GM21717 (cell line): Measurements from ENCODE around the gene SPAG17.
"Not testable (repeated sequence)": the region's sequence is repeated elsewhere in the genome, so short reads cannot be mapped to it uniquely, and the experiment has no call there.

Source experiments
- ATAC-seq: cut with Tn5 transposase; IDR thresholded peaks from one replicate; pipeline ENCODE4 v1.9.1; 2021; ENCODE audit warnings: mild to moderate bottlenecking, moderate library complexity; ENCODE audit not compliant: unreplicated experiment

SPAG17 gene

DNA sequence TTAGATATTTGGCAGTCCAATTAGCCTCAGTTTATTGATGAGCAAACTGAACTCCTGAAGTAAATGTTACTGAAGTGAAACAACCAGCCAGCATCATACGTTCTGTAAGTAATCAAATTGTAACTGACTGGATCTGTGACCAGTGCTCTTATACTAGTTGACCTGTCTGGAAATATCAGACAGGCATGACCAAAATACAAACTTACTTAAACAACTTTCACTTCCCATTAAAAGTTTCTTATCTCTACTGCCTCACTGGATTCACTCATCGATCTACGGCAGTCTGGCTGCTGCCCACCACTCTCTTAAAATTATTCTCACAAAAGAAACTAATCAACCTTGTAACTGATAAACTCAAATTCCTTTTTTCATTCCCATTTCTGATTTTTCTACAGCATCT is 199.1 kb downstream of the SPAG17 start:
- ATAC-seq: peak; percentile 61

DNA sequence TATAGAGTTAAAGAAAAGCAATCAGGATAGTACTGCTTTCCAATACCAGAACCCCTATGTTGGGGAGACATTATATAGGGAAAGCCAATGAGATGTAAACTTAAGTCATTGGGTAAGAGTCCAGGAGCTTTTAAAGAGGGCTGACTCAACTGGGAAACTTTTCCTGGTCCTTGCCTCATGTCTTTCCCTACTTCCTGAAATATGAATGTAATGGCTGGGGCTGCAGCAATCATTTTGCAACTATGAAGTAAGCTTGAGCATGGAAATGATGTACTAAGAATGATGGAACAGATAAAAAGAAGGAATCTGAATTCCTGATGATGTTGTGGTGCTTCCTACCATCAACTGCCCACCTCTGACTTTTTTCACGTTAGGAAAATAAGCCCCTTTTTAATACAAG is 199.8 kb downstream of the SPAG17 start:
- ATAC-seq: no peak

DNA sequence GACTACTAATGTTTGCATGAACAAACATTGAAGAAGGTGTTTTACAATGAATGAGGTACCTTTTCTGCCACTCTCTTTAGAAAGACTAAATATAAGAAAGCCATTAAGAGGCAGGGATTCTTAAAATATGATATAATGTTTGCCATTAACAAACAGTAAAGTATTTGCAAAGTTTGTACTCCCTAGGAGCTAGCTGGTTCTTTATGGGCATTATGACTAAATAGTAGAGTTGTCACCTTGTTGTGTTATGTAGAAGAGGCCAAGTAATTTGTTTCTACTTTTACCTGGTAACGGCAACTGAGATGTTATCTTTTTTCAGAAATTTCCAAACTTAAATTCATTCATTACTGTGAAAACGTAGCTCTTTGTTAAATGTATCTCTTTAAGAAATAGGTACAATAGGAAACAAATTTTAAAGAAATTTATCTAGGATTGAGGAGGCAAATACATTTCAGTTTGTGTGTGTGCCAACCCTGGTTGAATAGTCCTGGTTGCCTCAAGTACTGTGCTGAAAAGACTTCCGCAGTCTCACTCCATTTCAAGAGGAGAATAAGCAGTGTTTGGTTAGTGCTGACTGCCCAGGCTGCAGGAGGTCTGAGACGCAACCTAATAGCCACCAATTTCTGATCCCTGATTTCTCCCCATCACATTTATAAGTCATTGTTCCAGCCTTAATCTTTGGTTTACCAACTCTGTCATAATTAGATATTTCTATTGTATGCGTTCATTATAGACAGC is 203.4 kb downstream of the SPAG17 start:
- no peak for ATAC-seq

DNA sequence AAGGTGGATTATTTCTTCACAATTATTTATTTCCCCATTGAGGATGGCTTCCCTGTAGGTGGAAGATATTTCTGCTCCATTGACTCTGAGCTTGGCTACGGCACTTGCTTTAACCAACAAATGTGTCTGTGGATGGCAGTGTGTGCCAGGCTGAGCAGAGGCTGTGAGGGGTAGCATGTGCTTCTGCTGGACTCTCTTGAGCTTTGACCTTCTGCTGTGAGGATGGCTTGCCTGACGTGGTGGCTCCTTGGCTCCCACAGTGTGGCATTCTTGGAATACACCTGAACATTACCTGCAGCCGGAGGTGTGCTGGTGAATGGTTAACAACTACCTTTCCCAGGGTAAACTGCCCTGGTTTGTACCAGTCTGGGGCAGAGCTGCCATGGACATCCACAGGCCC is 208.6 kb downstream of the SPAG17 start:
- no peak for ATAC-seq

DNA sequence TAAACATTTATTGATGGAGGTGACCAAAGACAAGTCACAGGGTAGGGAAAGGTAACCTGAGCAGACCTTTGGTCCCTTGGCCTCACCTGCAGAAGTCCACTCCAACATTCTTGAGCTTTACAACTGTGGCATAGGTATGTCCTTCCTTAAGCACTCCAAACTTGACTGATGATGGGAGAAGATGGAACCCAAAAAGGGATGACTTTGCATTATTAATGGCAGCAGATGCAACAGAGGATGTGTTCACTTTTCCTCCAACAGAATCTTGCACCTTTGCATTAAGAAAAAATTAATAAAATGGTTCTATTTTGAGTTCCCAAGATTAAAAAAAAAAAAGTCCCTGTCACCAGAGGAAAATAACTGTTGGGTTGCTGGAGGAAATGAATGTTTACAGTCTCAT is 213.3 kb downstream of the SPAG17 start:
- no peak for ATAC-seq

DNA sequence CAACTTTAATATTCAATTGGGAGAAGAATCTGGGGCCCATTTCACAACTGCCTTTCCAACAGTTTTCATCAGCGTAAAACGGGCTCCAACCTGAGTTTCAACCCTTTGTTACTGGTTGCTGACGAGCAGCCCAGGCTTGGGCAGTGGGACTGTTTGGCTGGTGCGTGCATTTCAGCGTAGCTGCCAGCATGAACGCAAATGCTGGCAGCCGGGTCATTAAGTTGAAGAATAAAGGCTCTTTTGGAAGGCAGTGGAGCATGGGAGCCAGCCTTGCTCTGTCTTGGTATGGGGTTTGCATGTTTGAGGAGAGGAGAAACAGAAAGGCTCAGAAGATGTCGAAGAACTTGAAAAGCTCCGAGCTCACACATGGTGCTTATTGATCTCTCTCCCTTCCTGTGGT is 214.8 kb downstream of the SPAG17 start:
- no peak for ATAC-seq

DNA sequence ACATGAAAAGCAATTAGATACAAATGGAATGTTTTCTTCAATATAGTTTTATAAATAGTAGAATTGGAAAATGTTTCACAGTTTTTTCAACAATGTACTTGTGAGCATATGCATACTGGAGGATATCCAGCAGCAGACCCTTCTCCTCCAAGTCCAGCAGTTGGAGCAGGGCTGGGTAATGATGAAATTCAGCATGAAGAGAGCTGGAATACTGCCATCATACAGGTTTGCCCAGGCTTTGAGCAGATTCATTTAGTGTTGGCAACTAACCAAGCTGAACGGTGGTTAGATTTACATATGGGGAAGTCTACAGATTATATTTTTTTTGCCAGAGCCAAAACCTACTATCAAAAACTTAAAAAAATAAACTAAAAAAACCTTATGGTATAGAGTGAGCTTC is 217.1 kb downstream of the SPAG17 start:
- no peak for ATAC-seq

DNA sequence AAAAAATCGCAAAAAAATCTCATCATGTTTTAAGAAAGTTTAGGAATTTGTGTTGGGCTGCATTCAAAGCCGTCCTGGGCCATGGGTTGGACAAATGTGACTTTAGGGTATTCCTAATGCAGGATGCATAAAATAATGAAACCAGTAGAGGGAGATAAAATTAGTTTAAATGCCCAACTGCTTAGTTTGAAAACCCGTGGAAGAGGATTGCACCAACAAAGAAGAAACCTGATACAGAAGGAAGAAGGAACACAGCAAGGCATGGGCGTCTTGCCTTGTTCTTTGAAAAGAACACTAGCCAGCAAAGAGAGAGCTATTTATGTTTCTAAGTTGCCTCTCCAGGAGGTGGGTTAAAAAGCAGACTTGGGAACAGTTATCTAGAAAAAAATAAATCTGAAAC is 217.6 kb downstream of the SPAG17 start:
- no peak for ATAC-seq

DNA sequence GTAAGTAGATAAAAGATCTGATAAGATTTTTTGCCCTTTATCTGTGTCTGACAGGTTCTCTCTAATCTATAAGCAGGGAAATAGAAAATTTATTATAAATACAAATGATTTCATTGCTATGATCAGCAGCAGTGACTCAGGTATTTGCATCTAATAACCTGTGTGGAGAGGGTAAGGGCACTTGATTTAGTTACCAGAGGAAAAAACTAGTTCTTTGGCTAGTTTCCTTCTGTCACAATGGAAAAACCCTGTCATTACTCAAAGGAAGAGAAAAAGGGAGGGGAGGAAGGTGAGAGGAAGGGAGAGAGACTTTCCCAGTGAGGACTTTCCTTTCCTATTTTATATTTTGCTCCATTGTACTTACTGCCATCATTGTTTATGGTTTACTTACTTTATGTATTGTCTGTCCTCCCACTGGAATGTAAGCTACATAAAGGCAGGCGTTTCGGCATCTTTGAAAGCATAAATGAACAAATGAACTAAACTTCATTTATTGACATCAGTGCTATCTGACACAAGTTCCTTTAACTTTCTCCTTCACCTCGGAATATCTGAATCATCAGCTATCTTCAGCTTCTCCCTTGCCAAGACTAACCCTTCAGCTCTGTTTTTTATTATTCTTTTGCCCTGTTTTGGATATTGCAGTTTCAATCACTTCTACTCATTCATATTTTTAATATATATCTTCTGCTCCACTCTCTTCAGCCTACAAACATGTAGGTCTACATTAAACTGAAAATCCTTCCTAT is 220.6 kb downstream of the SPAG17 start:
- no peak for ATAC-seq

DNA sequence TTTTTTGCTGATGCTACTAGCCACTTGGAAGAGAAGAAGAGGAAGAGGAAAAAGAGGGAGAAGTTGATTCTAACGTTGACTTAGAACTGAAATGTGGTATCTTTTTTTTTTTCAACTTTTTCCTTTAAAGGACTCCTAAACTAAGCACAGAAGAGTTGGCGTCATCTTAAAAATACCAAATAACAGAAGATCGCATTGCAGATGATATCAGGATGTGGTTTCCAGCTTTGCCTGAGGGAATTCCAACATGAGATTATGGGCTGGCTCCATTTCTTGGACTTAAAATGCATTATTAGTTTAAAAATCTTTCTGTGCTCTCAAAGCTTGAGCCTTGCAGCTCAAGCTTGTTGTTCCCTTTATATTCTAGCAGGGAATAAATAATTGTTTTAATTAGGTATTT is 225.7 kb downstream of the SPAG17 start:
- ATAC-seq: no peak

DNA sequence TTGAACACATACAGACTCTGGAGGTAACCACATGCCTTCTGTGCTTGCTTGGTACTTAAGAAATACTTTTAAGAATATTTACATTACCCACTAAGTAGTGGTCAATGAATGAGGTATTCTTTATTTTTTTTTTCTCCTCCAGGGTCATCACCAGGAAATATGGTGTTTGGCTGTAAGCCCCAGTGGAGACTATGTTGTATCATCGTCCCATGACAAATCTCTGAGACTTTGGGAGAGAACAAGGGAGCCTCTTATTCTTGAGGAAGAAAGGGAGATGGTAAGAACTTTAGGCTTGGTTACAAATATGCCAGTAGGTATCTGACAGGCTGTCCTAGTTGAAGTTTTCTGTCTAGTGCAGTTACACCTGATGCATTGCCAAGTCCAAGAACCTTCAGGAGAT is 232.6 kb downstream of the SPAG17 start:
- ATAC-seq: no peak

DNA sequence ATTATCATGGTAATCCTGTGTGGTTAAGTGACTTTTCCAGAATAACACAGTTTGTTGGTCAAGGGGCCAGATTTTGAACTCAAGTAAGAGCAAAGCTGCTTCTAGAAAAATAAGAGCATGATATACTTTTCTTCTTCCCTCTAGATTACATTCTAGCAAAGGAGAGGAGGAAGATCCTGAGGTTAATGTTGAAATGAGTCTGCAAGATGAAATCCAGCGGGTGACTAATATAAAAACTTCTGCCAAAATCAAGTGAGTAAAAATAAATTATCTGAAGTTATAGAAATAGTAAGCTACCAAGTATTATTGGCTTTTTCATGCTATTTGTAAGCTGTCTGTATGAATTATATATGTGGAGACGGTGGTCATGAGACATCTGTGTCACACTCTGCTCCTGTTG is 242.7 kb downstream of the SPAG17 start:
- ATAC-seq: no peak

DNA sequence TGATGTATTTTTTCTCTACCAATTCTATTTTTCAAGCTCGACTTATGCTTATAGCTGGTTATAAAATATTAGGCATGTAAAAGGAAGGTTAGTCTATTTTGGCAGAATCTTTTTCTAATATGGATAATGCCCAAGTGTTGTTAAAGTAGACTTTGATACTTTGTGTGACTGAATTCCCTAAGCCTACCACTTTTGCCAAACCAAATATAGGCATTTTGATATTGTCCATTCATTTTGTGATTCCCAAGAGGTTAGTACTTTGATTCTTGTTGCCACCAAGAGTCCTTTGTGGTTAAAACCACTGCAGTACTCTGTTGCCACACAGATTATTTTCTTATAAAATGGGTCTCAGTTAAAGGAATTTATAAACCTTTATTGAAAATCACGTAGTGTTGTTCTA is 251.3 kb downstream of the SPAG17 start:
- no peak for ATAC-seq

DNA sequence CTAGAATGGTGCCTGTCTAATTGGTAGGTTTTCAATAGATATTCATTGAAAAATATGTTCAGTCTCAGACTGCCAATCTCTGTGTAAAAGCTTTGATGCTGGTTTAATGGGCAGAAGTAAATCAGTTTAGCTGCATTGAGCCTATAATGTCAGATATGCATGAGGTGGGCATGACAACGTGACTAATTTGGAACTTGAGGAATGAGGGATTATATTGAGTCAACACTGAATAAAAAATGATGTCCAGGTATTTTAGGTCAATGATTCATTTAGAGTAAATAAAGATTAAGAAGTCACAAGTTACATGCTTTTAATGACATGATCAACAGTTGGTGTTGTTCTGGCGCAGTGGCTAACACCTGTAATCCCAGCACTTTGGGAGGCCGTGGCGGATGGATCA is 252.5 kb downstream of the SPAG17 start:
- no peak for ATAC-seq

DNA sequence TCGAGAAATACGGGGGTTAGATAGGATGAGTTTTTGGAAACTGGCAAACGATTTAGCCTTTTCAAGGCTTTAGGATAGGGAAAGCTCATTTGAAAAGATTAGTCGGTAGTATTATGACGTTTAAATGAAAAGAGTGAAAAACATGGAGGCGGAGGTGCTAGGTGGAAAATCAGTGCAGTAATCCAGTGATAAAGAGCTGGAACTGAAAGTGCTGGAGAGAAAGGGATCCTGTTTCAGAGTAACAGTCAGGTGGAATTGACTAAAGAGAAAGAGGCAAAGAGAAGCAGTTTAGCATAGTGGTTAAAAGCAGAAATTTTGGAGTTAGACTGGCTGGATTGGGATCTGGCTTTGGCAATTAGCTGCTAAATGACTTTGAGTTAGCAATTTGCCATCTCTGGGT is 254.5 kb downstream of the SPAG17 start:
- ATAC-seq: no peak

DNA sequence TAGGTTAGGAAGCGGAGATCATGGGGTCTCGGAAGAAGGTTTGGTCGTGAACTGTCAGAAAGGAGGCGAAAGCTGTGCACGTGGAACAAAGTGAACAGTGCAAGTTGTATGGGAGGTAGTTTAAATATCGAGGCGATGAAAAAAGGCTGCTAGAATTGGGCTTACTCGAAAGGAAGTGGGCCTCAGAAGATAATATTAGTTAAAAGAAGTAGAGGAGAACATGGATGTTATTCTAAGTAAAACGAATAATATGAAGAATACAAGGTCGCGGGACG is 254.9 kb downstream of the SPAG17 start:
- no peak for ATAC-seq

DNA sequence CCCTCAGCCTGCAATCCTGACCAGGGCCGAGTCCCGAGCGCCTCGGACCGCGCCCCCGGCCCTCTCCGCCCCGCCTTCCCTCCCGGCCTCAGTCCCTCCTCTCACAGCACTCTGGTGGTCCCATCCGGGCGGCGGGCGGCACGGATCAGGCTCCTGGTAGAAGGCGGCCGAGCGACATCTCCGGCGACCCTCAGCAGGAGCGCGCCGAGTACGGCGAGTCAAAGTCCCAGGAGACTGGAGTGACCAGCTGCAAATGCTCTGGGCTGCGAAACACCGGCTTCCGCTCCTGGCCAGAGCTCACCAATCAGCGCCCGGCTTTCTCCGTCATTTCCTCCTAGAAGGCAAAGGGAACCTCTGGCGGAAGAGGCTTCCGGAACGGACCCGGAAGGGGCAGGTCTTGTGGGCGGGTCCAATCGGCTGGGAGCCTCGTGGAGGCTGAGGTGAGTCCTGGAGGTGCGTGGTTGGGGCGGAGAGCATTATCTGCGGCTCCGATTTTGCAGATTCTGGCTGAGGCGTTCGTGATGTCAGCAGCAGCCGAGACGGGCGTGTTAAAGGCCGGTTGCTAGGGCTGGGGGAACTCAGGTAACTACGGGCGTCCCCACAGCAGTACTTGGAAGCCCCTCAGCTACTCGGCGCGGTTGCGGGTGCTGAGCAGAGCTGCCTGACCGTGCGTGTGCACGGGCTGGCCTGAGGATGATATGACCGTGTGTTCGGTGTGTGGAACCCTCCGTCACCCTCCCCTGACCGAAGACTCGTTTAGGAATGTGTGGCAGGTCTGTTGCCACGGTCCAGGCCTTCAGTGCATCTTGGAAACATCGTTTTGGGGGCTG is 255.5 kb downstream of the SPAG17 start, which contains the start of the genes GDAP2 and WDR3:
Gene GDAP2 (minus strand): TSS at position 279 of the 830 bp plus-strand sequence. CDS start 9,264 bp downstream, outside the sequence.
Gene WDR3 (plus strand): TSS at position 397 of the 830 bp plus-strand sequence. CDS start 3,581 bp downstream, outside the sequence.
- peak; percentile 96 for ATAC-seq

DNA sequence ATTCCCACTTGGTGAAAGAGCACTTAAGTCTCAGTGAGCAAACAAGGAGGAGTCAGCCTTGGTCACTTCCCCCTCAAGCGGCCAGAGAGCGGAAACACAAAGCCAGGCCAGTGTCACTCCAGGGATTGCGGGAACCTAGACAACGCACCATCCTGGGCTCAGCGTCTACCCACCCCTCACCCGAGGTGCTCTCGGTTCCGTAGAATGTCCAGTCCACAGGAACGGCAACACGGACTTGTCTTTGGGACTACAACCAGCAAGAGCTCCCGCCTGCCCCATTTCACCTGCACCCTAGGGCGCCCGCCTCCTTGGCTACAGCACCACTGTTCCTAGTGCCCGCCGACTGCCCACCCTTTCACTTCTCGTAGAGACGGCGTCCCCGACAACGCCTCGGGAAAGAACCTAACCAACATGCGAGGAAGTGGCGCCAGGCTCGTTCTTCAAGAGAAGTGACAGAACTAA is 256.1 kb downstream of the SPAG17 start:
- ATAC-seq: peak; percentile 38

DNA sequence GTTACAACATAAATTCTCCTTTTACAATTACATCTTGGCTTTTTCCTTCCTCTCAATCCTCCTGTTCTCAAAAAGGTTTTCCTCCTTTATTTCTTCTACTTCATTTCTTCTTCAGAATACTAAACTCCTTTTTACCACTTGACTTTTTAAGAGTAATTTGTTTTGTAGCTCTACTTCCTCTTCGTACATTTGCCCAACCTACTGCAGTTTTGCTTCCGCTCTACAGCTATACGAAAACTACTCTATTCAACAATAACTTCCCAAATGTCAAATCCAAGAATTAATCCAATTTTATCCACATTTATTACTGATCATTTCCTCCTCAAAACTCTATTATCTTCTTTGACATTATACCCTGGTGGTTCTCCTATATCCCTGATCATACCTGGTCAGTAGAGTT is 259.0 kb downstream of the SPAG17 start:
- no peak for ATAC-seq

DNA sequence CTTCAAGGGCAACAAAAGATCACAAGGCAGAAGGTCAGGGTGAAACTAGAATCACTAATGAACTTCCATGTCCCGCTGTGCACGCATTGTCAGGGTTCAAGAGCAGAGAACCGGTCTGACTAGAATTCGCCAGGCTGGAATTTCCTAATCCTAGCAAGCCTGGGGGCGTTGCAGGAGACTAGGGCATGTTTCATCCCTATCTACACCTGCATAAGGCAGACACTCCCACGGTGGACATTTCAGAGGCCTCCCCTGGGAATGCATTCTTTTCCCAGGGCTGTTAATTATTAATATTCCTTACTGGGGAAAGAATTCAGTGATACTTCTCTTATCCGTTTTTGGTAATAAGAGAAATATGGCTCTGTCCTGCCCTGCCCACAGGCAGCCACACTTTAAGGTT is 262.3 kb downstream of the SPAG17 start:
- ATAC-seq: not testable (repeated sequence)

DNA sequence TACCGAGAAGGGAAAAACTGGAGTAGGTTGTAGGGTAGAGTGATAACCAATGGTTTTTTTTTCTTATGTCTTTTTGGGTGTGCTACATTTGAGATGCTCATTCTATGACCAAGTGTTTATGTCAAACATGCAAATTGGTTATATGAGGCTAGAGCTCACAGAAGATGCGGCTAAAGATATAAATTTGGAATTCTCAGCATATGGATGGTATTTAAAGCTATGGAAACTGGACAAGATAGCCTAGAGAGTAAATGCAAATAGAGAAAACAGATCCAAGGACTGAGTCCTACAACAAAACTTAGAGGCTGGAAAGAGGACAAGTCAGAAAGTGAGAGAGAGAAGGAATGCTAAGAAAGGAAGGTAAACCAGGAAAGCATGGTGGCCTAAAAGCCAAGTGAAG is 263.0 kb downstream of the SPAG17 start:
- no peak for ATAC-seq

DNA sequence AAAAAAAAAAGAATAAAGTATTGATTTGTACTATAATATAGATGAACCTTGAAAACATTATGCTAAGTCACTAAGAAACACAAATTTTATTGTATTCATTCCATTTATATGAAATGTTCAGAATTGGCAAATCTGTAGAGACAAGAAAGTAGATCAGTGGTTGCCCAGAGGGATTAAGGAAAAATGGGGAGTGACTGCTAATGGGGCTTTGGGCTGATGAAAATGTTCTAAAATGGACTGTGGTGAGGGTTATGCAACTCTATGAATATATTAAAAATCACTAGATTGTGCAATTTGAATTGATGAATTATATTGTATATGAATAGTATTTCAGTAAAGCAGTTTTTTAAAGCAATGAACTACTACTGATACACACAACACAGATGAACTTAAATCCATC is 265.7 kb downstream of the SPAG17 start:
- no peak for ATAC-seq
